ENCODE data around the gene SORCS2. TPM values are rescaled to one million over a fixed set of nuclear protein-coding genes. Genes with fewer than 3 reads are reported as not detected.

The SORCS2 gene
- total RNA-seq, 4 donors from 2014 or later = 0.48 to 1.8 (median 0.68) TPM; not detected in 1

GRCh38 chr4:7761720-7762119 lies 569.4 kb downstream of the SORCS2 start:
- Histone ChIP-seq H3K27ac (peak overlapping the region; percentile 15 to 71 (median 52)), H3K27me3 (no peaks in the 10 kb centered on the region), H3K4me3 (no peak overlapping the region), H3K36me3 (peaks cover 0 to 5% (median 0%) of the 10 kb centered on the region in 4 donors), H3K4me1 (peaks cover 3 to 15% (median 12%) of the 10 kb centered on the region in 4 donors), H3K9me3 (no peaks in the 10 kb centered on the region)
- DNase-seq = peak; percentile 73
- in situ Hi-C loops (cut with MboI; ENCODE audit: low pct_ligation_motif_present in 1 of 4, low pct_unique_long_range_greater_than_20kb in 1 of 4, low sequenced_read_pairs in 3 of 4) (no loop called here), intact Hi-C loops (cut with DNase I; ENCODE audit: low total_unique reads) (loop anchor here (2.0 kb wide), 1 partner anchor 41 kb away; no protein-coding TSS in a partner anchor)
- TF ChIP-seq POLR2A (IDR thresholded peaks at IDR 0.05) (no peak), POLR2AphosphoS5 (IDR thresholded peaks at IDR 0.05) (no peak)
- TF ChIP-seq, protein P1, sequence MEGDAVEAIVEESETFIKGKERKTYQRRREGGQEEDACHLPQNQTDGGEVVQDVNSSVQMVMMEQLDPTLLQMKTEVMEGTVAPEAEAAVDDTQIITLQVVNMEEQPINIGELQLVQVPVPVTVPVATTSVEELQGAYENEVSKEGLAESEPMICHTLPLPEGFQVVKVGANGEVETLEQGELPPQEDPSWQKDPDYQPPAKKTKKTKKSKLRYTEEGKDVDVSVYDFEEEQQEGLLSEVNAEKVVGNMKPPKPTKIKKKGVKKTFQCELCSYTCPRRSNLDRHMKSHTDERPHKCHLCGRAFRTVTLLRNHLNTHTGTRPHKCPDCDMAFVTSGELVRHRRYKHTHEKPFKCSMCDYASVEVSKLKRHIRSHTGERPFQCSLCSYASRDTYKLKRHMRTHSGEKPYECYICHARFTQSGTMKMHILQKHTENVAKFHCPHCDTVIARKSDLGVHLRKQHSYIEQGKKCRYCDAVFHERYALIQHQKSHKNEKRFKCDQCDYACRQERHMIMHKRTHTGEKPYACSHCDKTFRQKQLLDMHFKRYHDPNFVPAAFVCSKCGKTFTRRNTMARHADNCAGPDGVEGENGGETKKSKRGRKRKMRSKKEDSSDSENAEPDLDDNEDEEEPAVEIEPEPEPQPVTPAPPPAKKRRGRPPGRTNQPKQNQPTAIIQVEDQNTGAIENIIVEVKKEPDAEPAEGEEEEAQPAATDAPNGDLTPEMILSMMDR (IDR thresholded peaks at IDR 0.05) = peak; percentile 71 to 82 (median 79)
- 42 to 100% methylated on average over 1 to 12 of the region's 12 CpGs for WGBS, 2 donors (ENCODE audit: low coverage in 1 of 2)

- H3K9me3 ChIP-seq = no peaks in the 10 kb centered on the region
- H3K27me3 ChIP-seq = no peaks in the 10 kb centered on the region
- no peak overlapping the region for H3K4me3 ChIP-seq
- intact Hi-C loops (cut with DNase I; ENCODE audit: low total_unique reads) = no loop called here
- H3K36me3 ChIP-seq = peaks cover 0 to 5% (median 0%) of the 10 kb centered on the region in 4 donors
- no peak for DNase-seq
- TF ChIP-seq POLR2A (IDR thresholded peaks at IDR 0.05) (no peak), EP300 (IDR thresholded peaks at IDR 0.05; ENCODE audit: low read depth) (no peak), POLR2AphosphoS5 (IDR thresholded peaks at IDR 0.05) (no peak)
- TF ChIP-seq, protein P1 (IDR thresholded peaks at IDR 0.05) = no peak
- in situ Hi-C loops (cut with MboI; ENCODE audit: low pct_ligation_motif_present in 1 of 4, low pct_unique_long_range_greater_than_20kb in 1 of 4, low sequenced_read_pairs in 3 of 4) = no loop called here
- H3K27ac ChIP-seq = peak overlapping the region; percentile 15 to 71 (median 52)
- WGBS, 2 donors (ENCODE audit: low coverage in 1 of 2) = 81 to 94% methylated on average over 3 to 15 of the region's 15 CpGs
- peaks cover 3 to 10% (median 6%) of the 10 kb centered on the region in 4 donors for H3K4me1 ChIP-seq
Observed at GRCh38 chr4:7762376-7763030, 570.2 kb downstream of the SORCS2 start.

DNA sequence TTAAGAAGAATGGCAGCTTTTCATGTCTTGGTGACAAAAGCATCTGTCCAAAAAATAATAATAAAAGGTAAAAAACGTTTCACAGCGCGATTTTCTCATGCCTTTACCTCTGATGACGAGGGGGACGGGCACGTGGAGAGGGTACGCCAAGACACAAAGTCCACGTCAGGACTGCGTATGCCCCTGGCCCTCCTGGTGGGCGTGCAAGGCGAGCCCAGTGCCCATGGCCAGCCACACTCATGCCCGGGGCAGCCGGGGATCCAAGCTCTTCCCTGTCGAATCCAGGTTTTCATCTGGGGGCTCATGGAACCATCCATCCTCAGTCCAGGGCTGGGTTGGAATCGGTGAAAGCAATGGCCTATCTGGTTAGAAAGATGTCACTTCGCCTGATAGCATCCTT lies 570.8 kb downstream of the SORCS2 start:
- 82% methylated on average over 12 to 16 of the region's 16 CpGs for WGBS, 2 donors (ENCODE audit: low coverage in 1 of 2)
- in situ Hi-C loops (cut with MboI; ENCODE audit: low pct_ligation_motif_present in 1 of 4, low pct_unique_long_range_greater_than_20kb in 1 of 4, low sequenced_read_pairs in 3 of 4) (no loop called here), intact Hi-C loops (cut with DNase I; ENCODE audit: low total_unique reads) (no loop called here)
- DNase-seq = no peak
- H3K36me3 ChIP-seq = peaks cover 0 to 10% (median 1%) of the 10 kb centered on the region in 4 donors
- no peaks in the 10 kb centered on the region for H3K27me3 ChIP-seq
- no peaks in the 10 kb centered on the region for H3K9me3 ChIP-seq
- no peak overlapping the region for H3K4me3 ChIP-seq
- TF ChIP-seq, protein P1 (IDR thresholded peaks at IDR 0.05) = no peak
- TF ChIP-seq POLR2AphosphoS5 (IDR thresholded peaks at IDR 0.05) = no peak
- peaks cover 0 to 4% (median 2%) of the 10 kb centered on the region in 4 donors for H3K4me1 ChIP-seq
- peak overlapping the region in 1 of 4 donors; percentile 71 for H3K27ac ChIP-seq

DNA sequence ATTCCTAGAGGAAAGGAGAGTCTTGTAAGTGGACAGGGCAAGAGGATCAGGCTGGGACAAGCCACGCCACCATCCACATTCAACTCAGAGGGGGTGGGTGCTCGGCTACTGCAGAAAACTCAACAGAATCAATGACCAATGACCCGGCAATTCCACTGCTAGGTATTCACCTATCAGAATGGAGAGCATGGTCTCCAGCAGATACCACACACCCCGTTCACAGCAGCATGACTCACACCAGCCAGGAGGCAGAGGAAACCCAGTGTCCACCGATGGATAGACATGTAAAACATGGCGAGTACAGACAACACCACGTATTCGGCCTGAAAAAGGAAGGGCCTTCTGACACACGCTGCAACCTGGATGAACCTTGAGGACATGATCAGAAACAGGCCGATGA lies 571.5 kb downstream of the SORCS2 start:
- Histone ChIP-seq H3K27me3 (no peaks in the 10 kb centered on the region), H3K9me3 (no peaks in the 10 kb centered on the region), H3K4me1 (peaks cover 0 to 3% (median 0%) of the 10 kb centered on the region in 4 donors), H3K36me3 (peaks cover 0 to 17% (median 4%) of the 10 kb centered on the region in 4 donors), H3K4me3 (no peak overlapping the region), H3K27ac (no peak overlapping the region)
- TF ChIP-seq POLR2AphosphoS5 (IDR thresholded peaks at IDR 0.05) = no peak
- TF ChIP-seq, protein P1 (IDR thresholded peaks at IDR 0.05) = no peak
- no peak for TF ChIP-seq EP300 (IDR thresholded peaks at IDR 0.05; ENCODE audit: low read depth)
- TF ChIP-seq POLR2A (IDR thresholded peaks at IDR 0.05) = no peak
- no peak for DNase-seq
- in situ Hi-C loops (cut with MboI; ENCODE audit: low pct_ligation_motif_present in 1 of 4, low pct_unique_long_range_greater_than_20kb in 1 of 4, low sequenced_read_pairs in 3 of 4) (no loop called here), intact Hi-C loops (cut with DNase I; ENCODE audit: low total_unique reads) (no loop called here)
- WGBS, 2 donors (ENCODE audit: low coverage in 1 of 2) = 67 to 77% methylated on average over 3 to 10 of the region's 10 CpGs
